HEK293 (cell line): Measurements from ENCODE around the gene FAM168A.

Experiments
- ZNF248 ChIP-seq: fragments of 450-650 bp; formaldehyde crosslinking; IDR thresholded peaks from 2 replicates; pipeline ENCODE4 v1.5.1; 2017; ENCODE audit warnings: missing biosample characterization, missing genetic modification characterization
- ZNF335 ChIP-seq: fragments of 450-650 bp; formaldehyde crosslinking; conservative IDR thresholded peaks from 2 replicates; pipeline ENCODE4 v1.5.1; 2016; ENCODE audit warnings: missing biosample characterization, missing genetic modification characterization
- ZNF362 ChIP-seq: fragments of 450-650 bp; formaldehyde crosslinking; IDR thresholded peaks from 2 replicates; pipeline ENCODE4 v1.5.1; 2016; ENCODE audit warnings: missing biosample characterization, missing genetic modification characterization
- ZNF37A ChIP-seq: fragments of 450-650 bp; IDR thresholded peaks from 2 replicates; pipeline ENCODE4 v1.5.1; 2018; ENCODE audit warnings: missing biosample characterization, missing genetic modification characterization
- ZNF518A ChIP-seq: fragments of 450-650 bp; formaldehyde crosslinking; conservative IDR thresholded peaks from 2 replicates; pipeline ENCODE4 v1.5.1; 2016; ENCODE audit warnings: low read depth, missing biosample characterization, missing genetic modification characterization
- ZSCAN30 ChIP-seq: fragments of 450-650 bp; IDR thresholded peaks from 2 replicates; pipeline ENCODE4 v1.5.1; 2018; ENCODE audit warnings: missing biosample characterization, mild to moderate bottlenecking, missing genetic modification characterization, moderate library complexity
- TF ChIP-seq, protein P1 (sequence below): fragments of 450-650 bp; formaldehyde crosslinking; IDR thresholded peaks from 2 replicates; pipeline ENCODE4 v1.5.1; 2016; ENCODE audit warnings: missing biosample characterization, missing genetic modification characterization
- TF ChIP-seq, protein P2 (sequence below): fragments of 450-650 bp; formaldehyde crosslinking; IDR thresholded peaks from 2 replicates; pipeline ENCODE4 v1.5.1; 2016; ENCODE audit warnings: missing biosample characterization, missing genetic modification characterization

DNA sequence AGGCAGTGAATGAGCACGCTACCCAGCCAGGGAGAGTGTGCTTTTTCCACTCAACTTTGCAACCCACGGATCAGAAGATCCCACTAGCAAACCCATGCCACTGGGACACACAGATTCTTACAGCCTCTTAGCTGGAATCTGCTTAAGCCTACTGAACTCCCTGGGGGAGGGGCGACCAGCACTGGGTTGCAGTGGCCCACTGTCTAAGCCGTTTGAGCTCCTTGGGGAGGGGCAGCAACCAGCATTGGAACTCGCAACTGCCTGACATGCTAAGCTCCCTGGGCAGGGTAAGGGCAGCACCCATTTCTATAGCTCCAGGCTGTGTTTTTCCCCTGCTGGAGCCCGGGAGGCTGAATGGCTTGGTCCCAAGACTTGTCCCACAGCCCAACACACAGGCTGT is 99.6 kb downstream of the FAM168A start:
- no peak for TF ChIP-seq ZSCAN30
- TF ChIP-seq, protein P1, sequence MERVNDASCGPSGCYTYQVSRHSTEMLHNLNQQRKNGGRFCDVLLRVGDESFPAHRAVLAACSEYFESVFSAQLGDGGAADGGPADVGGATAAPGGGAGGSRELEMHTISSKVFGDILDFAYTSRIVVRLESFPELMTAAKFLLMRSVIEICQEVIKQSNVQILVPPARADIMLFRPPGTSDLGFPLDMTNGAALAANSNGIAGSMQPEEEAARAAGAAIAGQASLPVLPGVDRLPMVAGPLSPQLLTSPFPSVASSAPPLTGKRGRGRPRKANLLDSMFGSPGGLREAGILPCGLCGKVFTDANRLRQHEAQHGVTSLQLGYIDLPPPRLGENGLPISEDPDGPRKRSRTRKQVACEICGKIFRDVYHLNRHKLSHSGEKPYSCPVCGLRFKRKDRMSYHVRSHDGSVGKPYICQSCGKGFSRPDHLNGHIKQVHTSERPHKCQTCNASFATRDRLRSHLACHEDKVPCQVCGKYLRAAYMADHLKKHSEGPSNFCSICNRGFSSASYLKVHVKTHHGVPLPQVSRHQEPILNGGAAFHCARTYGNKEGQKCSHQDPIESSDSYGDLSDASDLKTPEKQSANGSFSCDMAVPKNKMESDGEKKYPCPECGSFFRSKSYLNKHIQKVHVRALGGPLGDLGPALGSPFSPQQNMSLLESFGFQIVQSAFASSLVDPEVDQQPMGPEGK (tag by site-specific recombination): no peak
- TF ChIP-seq ZNF335: no peak
- TF ChIP-seq ZNF248 (tag by site-specific recombination): no peak
- TF ChIP-seq ZNF37A (tag by site-specific recombination): no peak
- TF ChIP-seq ZNF362 (tag by site-specific recombination): no peak
- TF ChIP-seq, protein P2, sequence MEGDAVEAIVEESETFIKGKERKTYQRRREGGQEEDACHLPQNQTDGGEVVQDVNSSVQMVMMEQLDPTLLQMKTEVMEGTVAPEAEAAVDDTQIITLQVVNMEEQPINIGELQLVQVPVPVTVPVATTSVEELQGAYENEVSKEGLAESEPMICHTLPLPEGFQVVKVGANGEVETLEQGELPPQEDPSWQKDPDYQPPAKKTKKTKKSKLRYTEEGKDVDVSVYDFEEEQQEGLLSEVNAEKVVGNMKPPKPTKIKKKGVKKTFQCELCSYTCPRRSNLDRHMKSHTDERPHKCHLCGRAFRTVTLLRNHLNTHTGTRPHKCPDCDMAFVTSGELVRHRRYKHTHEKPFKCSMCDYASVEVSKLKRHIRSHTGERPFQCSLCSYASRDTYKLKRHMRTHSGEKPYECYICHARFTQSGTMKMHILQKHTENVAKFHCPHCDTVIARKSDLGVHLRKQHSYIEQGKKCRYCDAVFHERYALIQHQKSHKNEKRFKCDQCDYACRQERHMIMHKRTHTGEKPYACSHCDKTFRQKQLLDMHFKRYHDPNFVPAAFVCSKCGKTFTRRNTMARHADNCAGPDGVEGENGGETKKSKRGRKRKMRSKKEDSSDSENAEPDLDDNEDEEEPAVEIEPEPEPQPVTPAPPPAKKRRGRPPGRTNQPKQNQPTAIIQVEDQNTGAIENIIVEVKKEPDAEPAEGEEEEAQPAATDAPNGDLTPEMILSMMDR (tag by site-specific recombination): no peak
- no peak for TF ChIP-seq ZNF518A (tag by site-specific recombination)
